BE2C (cell line): Measurements from ENCODE around the gene TMEM14A. TPM values are rescaled to one million over a fixed set of nuclear protein-coding genes. Genes with fewer than 3 reads are reported as not detected.
A peak's percentile ranks its signal among the peaks of the same experiment; 100 is the strongest.

Experiments used
- DNase-seq: peaks from one replicate; pipeline ENCODE4 v3.0.0-alpha.2; 2020
- H3K27me3 ChIP-seq: fragments of 250-450 bp; sonication (Bioruptor Pico); 2 replicates; pipeline ENCODE4 v1.5.1; 2020; ENCODE audit warnings: mild to moderate bottlenecking
- H3K36me3 ChIP-seq: fragments of 250-450 bp; sonication (Bioruptor Pico); 2 replicates; pipeline ENCODE4 v1.5.1; 2020; ENCODE audit warnings: mild to moderate bottlenecking
- H3K4me1 ChIP-seq: fragments of 250-450 bp; sonication (Bioruptor Pico); 2 replicates; pipeline ENCODE4 v1.5.1; 2020
- H3K4me3 ChIP-seq: 2 replicates; pipeline ENCODE4 v1.5.1; 2011; ENCODE audit warnings: low read depth, low read length
- H3K9me3 ChIP-seq: fragments of 250-450 bp; sonication (Bioruptor Pico); 2 replicates; pipeline ENCODE4 v1.5.1; 2020
- CTCF ChIP-seq: IDR thresholded peaks from 2 replicates; pipeline ENCODE4 v1.5.1; 2012; ENCODE audit warnings: mild to moderate bottlenecking, low read depth, low read length
- polyA plus RNA-seq: library from polyadenylated mRNA; unstranded; fragments of >200 nt; gene quantifications from one replicate; pipeline ENCODE4 v1.2.1, GENCODE V29; 2012; ENCODE audit warnings: low read depth, missing spikeins; ENCODE audit not compliant: insufficient read length, insufficient read depth

The TMEM14A gene
- 13.5 TPM for polyA plus RNA-seq

- Histone ChIP-seq H3K4me1 (no peaks in the 10 kb centered on the region; the same call in 1 of the 2 replicates), H3K9me3 (no peaks in the 10 kb centered on the region), H3K4me3 (peak within 1 kb of the TSS; percentile 78), H3K36me3 (0 out of 2 replicates have a peak, but pooled peaks cover 6% of the 10 kb centered on the region), H3K27me3 (no peaks in the 10 kb centered on the region)
- peak; percentile 18 for TF ChIP-seq CTCF
- peak; percentile 100 for DNase-seq
These were observed at the start of gene TMEM14A for GRCh38 chr6:52670502-52671409. Gene TMEM14A (plus strand): TSS chr6:52671113. CDS start chr6:52677103, 5,990 bp downstream.

GRCh38 chr6:52621631-52622030, 49.3 kb upstream of the TMEM14A start:
- Histone ChIP-seq H3K36me3 (no peaks in the 10 kb centered on the region), H3K9me3 (no peaks in the 10 kb centered on the region), H3K27me3 (no peaks in the 10 kb centered on the region), H3K4me3 (no peak overlapping the region), H3K4me1 (peaks cover 6% of the 10 kb centered on the region)
- TF ChIP-seq CTCF: no peak
- DNase-seq: no peak

GRCh38 chr6:52622810-52623209, 48.1 kb upstream of the TMEM14A start:
- no peak for TF ChIP-seq CTCF
- Histone ChIP-seq H3K4me1 (peaks cover 6% of the 10 kb centered on the region), H3K4me3 (no peak overlapping the region), H3K36me3 (no peaks in the 10 kb centered on the region), H3K9me3 (no peaks in the 10 kb centered on the region), H3K27me3 (no peaks in the 10 kb centered on the region)
- no peak for DNase-seq

- no peak for DNase-seq
- no peaks in the 10 kb centered on the region for H3K27me3 ChIP-seq
- no peak overlapping the region for H3K4me3 ChIP-seq
- no peaks in the 10 kb centered on the region for H3K36me3 ChIP-seq
- no peaks in the 10 kb centered on the region for H3K9me3 ChIP-seq
- H3K4me1 ChIP-seq: no peaks in the 10 kb centered on the region; the same call in 1 of the 2 replicates
- TF ChIP-seq CTCF: no peak
These were observed 38.9 kb upstream of the TMEM14A start for GRCh38 chr6:52632011-52632410.

GRCh38 chr6:52634211-52634610, 36.7 kb upstream of the TMEM14A start:
- no peaks in the 10 kb centered on the region; the same call in 1 of the 2 replicates for H3K4me1 ChIP-seq
- H3K4me3 ChIP-seq: no peak overlapping the region
- no peaks in the 10 kb centered on the region for H3K9me3 ChIP-seq
- no peaks in the 10 kb centered on the region for H3K36me3 ChIP-seq
- no peaks in the 10 kb centered on the region for H3K27me3 ChIP-seq
- no peak for DNase-seq
- no peak for TF ChIP-seq CTCF

- Histone ChIP-seq H3K27me3 (no peaks in the 10 kb centered on the region), H3K4me3 (no peak overlapping the region), H3K4me1 (no peaks in the 10 kb centered on the region; the same call in 1 of the 2 replicates), H3K36me3 (no peaks in the 10 kb centered on the region), H3K9me3 (no peaks in the 10 kb centered on the region)
- no peak for TF ChIP-seq CTCF
- DNase-seq: no peak
These were observed 35.8 kb upstream of the TMEM14A start for GRCh38 chr6:52635049-52635577.
